ENCODE measurements around the gene NR3C2.

The NR3C2 gene

GRCh38 chr4:148118179-148118578 lies 324.0 kb downstream of the NR3C2 start:
- no peak for ATAC-seq
- no peak for TF ChIP-seq PPARA (CRISPR knock-in tag; IDR thresholded peaks at IDR 0.05; ENCODE audit: borderline replicate concordance)

- TF ChIP-seq ZFP30 (CRISPR knock-in tag; IDR thresholded peaks at IDR 0.05) (no peak), OSR1 (CRISPR knock-in tag; IDR thresholded peaks at IDR 0.05) (no peak), TCF4 (CRISPR knock-in tag; IDR thresholded peaks at IDR 0.05; ENCODE audit: borderline replicate concordance) (no peak), POU6F1 (CRISPR knock-in tag; IDR thresholded peaks at IDR 0.05; ENCODE audit: borderline replicate concordance, low read depth) (no peak), SNAI2 (CRISPR knock-in tag; IDR thresholded peaks at IDR 0.05) (no peak), TSHZ2 (CRISPR knock-in tag; IDR thresholded peaks at IDR 0.05) (no peak)
- ATAC-seq, result peak; percentile 49
These were observed 325.2 kb downstream of the NR3C2 start for GRCh38 chr4:148116969-148117368.

GRCh38 chr4:148116264-148116663 lies 325.9 kb downstream of the NR3C2 start:
- TF ChIP-seq POU6F1 (CRISPR knock-in tag; IDR thresholded peaks at IDR 0.05; ENCODE audit: borderline replicate concordance, low read depth) (no peak), RARB (CRISPR knock-in tag; IDR thresholded peaks at IDR 0.05) (no peak), ZC3H10 (CRISPR knock-in tag; IDR thresholded peaks at IDR 0.05) (no peak), ISL1 (CRISPR knock-in tag; IDR thresholded peaks at IDR 0.05) (peak; percentile 53; the same call in 1 of the 2 replicates), OSR1 (CRISPR knock-in tag; IDR thresholded peaks at IDR 0.05) (no peak), CSRNP3 (CRISPR knock-in tag; IDR thresholded peaks at IDR 0.05) (no peak)
- ATAC-seq, result peak; percentile 71

- TF ChIP-seq PPARA (CRISPR knock-in tag; IDR thresholded peaks at IDR 0.05; ENCODE audit: borderline replicate concordance) (no peak), CSRNP3 (CRISPR knock-in tag; IDR thresholded peaks at IDR 0.05) (no peak), OSR1 (CRISPR knock-in tag; IDR thresholded peaks at IDR 0.05) (no peak), PATZ1 (CRISPR knock-in tag; IDR thresholded peaks at IDR 0.05; ENCODE audit: borderline replicate concordance) (no peak), ZC3H10 (CRISPR knock-in tag; IDR thresholded peaks at IDR 0.05) (no peak), ISL1 (CRISPR knock-in tag; IDR thresholded peaks at IDR 0.05) (no peak), CSDC2 (CRISPR knock-in tag; IDR thresholded peaks at IDR 0.05) (no peak), ESRRG (CRISPR knock-in tag; IDR thresholded peaks at IDR 0.05) (no peak), GLIS3 (CRISPR knock-in tag; IDR thresholded peaks at IDR 0.05) (no peak), ZNF565 (CRISPR knock-in tag; conservative IDR thresholded peaks at IDR 0.05; ENCODE audit: low read depth) (no peak), ZNF8 (CRISPR knock-in tag; IDR thresholded peaks at IDR 0.05) (no peak), POU6F1 (CRISPR knock-in tag; IDR thresholded peaks at IDR 0.05; ENCODE audit: borderline replicate concordance, low read depth) (no peak), BACH2 (CRISPR knock-in tag; IDR thresholded peaks at IDR 0.05; ENCODE audit: borderline replicate concordance) (no peak), ZFP30 (CRISPR knock-in tag; IDR thresholded peaks at IDR 0.05) (no peak)
- ATAC-seq, result no peak
These were observed 327.8 kb downstream of the NR3C2 start for GRCh38 chr4:148114436-148114835.
